HAP-1 (cell line): ENCODE results near the gene PRMT9.

Experiments used
- DNase-seq, 2 experiments: peaks; one replicate each; pipeline ENCODE4 v3.0.0-alpha.2; 2016 to 2020; ENCODE audit warnings: low spot score in 2 of 2
- H3K27me3 ChIP-seq: fragments of 250-450 bp; sonication (Bioruptor Pico); 2 replicates; pipeline ENCODE4 v1.5.1; 2020; ENCODE audit warnings: low read depth, mild to moderate bottlenecking, moderate library complexity
- H3K36me3 ChIP-seq: fragments of 250-450 bp; sonication (Bioruptor Pico); replicated peaks from 2 replicates; pipeline ENCODE4 v1.5.1; 2020; ENCODE audit warnings: mild to moderate bottlenecking
- H3K4me1 ChIP-seq: fragments of 250-450 bp; sonication (Bioruptor Pico); 2 replicates; pipeline ENCODE4 v1.5.1; 2020; ENCODE audit warnings: mild to moderate bottlenecking
- H3K4me3 ChIP-seq: fragments of 250-450 bp; sonication (Bioruptor Pico); 2 replicates; pipeline ENCODE4 v1.5.1; 2020; ENCODE audit warnings: mild to moderate bottlenecking, moderate library complexity
- H3K9me3 ChIP-seq: fragments of 250-450 bp; sonication (Bioruptor Pico); 2 replicates; pipeline ENCODE4 v1.5.1; 2020; ENCODE audit warnings: mild to moderate bottlenecking, moderate library complexity
- in situ Hi-C: fragments of 300-500 bp; cut with MboI; formaldehyde crosslinking; loops from 3 replicates; pipeline ENCODE4 v1.14.3; 2020; ENCODE audit warnings: low sequenced_read_pairs, inconsistent platforms, mixed read lengths

PRMT9 gene

GRCh38 chr4:147651563-147651962, 32.4 kb downstream of the PRMT9 start:
- H3K9me3 ChIP-seq: no peaks in the 10 kb centered on the region
- H3K4me3 ChIP-seq: no peak overlapping the region
- peaks cover 7% of the 10 kb centered on the region; the same call in 1 of the 2 replicates for H3K4me1 ChIP-seq
- no peaks in the 10 kb centered on the region for H3K27me3 ChIP-seq
- in situ Hi-C loops: no loop called here
- peaks cover 17% of the 10 kb centered on the region for H3K36me3 ChIP-seq
- DNase-seq: no peak

GRCh38 chr4:147648656-147649055, 35.3 kb downstream of the PRMT9 start:
- in situ Hi-C loops: no loop called here
- no peak for DNase-seq

GRCh38 chr4:147645099-147645498, 38.9 kb downstream of the PRMT9 start:
- no peak for DNase-seq
- Histone ChIP-seq H3K9me3 (no peaks in the 10 kb centered on the region), H3K27me3 (no peaks in the 10 kb centered on the region), H3K4me1 (no peaks in the 10 kb centered on the region), H3K4me3 (no peak overlapping the region), H3K36me3 (peaks cover 6% of the 10 kb centered on the region)
- in situ Hi-C loops: no loop called here

More at GRCh38 chr4:147648656-147649055, 35.3 kb downstream of the PRMT9 start:
- H3K4me1 ChIP-seq: no peaks in the 10 kb centered on the region
- H3K27me3 ChIP-seq: no peaks in the 10 kb centered on the region
- 0 out of 2 replicates have a peak, but pooled peaks cover 9% of the 10 kb centered on the region for H3K36me3 ChIP-seq
- H3K4me3 ChIP-seq: no peak overlapping the region
- no peaks in the 10 kb centered on the region for H3K9me3 ChIP-seq

GRCh38 chr4:147644471-147644870, 39.5 kb downstream of the PRMT9 start:
- DNase-seq: no peak
- in situ Hi-C loops: no loop called here
- no peaks in the 10 kb centered on the region for H3K9me3 ChIP-seq
- no peak overlapping the region for H3K4me3 ChIP-seq
- peaks cover 6% of the 10 kb centered on the region for H3K36me3 ChIP-seq
- H3K27me3 ChIP-seq: no peaks in the 10 kb centered on the region
- peaks cover 2% of the 10 kb centered on the region; the same call in 1 of the 2 replicates for H3K4me1 ChIP-seq

GRCh38 chr4:147643616-147644015, 40.3 kb downstream of the PRMT9 start:
- Histone ChIP-seq H3K4me3 (no peak overlapping the region), H3K27me3 (no peaks in the 10 kb centered on the region), H3K9me3 (no peaks in the 10 kb centered on the region), H3K36me3 (peaks cover 10% of the 10 kb centered on the region), H3K4me1 (peaks cover 9% of the 10 kb centered on the region)
- no peak for DNase-seq
- in situ Hi-C loops: no loop called here

- Histone ChIP-seq H3K27me3 (no peaks in the 10 kb centered on the region), H3K4me3 (no peak overlapping the region), H3K4me1 (peaks cover 12% of the 10 kb centered on the region), H3K9me3 (no peaks in the 10 kb centered on the region), H3K36me3 (peaks cover 18% of the 10 kb centered on the region)
- in situ Hi-C loops: no loop called here
- DNase-seq: no peak
Observed at GRCh38 chr4:147640331-147640730, 43.6 kb downstream of the PRMT9 start.

- in situ Hi-C loops: no loop called here
- Histone ChIP-seq H3K9me3 (no peaks in the 10 kb centered on the region), H3K27me3 (no peaks in the 10 kb centered on the region), H3K4me1 (peaks cover 12% of the 10 kb centered on the region), H3K36me3 (peaks cover 25% of the 10 kb centered on the region), H3K4me3 (no peak overlapping the region)
- DNase-seq: no peak
Observed at GRCh38 chr4:147639388-147639787, 44.6 kb downstream of the PRMT9 start.

DNA sequence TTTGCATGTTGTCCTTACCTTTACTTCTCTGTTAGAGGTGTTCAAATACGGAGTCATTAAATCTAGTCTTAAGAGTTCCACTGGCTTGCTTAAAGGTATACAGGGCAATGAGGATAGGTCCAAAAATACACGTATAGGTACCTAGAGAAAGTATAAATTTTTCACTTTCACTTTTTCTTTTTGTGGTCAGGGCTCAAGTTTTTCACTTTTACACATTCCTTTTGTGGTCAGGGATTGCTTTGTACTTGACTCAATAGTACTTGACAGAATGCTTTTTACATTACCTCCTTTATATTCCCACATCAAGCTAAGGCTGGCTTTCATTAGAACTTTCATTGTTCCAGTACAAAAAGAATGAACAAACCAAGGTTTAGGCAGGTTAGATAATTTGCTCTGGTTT, 45.0 kb downstream of the PRMT9 start:
- H3K9me3 ChIP-seq: no peaks in the 10 kb centered on the region
- DNase-seq: peak in 1 of 2 experiments; percentile 23
- no peak overlapping the region for H3K4me3 ChIP-seq
- in situ Hi-C loops: no loop called here
- H3K4me1 ChIP-seq: peaks cover 12% of the 10 kb centered on the region
- H3K27me3 ChIP-seq: no peaks in the 10 kb centered on the region
- peaks cover 30% of the 10 kb centered on the region for H3K36me3 ChIP-seq

DNA sequence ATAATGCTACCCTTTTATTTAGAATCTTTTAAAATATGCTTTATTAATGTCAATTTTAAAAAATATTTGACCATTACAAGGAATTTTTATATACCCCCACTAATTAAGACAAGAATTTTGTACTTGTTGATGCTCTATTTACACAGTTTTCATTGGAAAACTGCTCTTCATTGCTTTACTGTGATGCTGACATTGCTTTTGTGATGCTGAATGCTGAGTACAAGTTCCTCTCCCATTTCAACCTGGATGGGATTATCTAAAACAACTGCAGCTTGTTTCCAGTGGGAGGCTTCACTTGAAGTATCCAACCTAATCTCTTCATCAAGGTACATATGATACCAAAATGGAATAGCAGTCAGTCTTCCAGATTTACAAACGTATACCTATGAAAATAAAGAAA, 45.6 kb downstream of the PRMT9 start:
- Histone ChIP-seq H3K9me3 (no peaks in the 10 kb centered on the region), H3K36me3 (peaks cover 35% of the 10 kb centered on the region), H3K27me3 (no peaks in the 10 kb centered on the region), H3K4me1 (peaks cover 12% of the 10 kb centered on the region), H3K4me3 (no peak overlapping the region)
- no peak for DNase-seq
- in situ Hi-C loops: no loop called here

DNA sequence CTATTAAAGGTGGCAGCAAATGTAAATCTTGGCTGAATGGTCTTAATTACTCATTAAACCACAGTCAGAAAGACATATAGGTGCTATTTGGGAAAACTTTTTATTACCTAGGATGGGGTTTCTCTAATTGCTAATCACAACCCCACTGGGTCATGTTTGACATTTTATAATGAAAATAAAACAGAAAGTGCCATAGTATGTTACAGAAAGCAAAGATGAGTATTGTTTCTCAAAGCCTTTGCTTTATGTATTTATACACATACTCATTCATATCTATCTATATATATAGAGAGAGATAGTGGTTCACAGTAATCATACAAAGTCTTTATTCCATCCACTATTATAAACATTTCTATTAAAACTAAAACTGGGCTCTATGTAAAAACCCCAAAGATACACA, 48.6 kb downstream of the PRMT9 start:
- Histone ChIP-seq H3K27me3 (no peaks in the 10 kb centered on the region), H3K36me3 (peaks cover 52% of the 10 kb centered on the region), H3K4me3 (no peak overlapping the region), H3K4me1 (peaks cover 16% of the 10 kb centered on the region), H3K9me3 (no peaks in the 10 kb centered on the region)
- no peak for DNase-seq
- in situ Hi-C loops: no loop called here

GRCh38 chr4:147633643-147634042, 50.3 kb downstream of the PRMT9 start:
- H3K9me3 ChIP-seq: no peaks in the 10 kb centered on the region
- H3K4me1 ChIP-seq: peaks cover 7% of the 10 kb centered on the region
- H3K27me3 ChIP-seq: no peaks in the 10 kb centered on the region
- H3K4me3 ChIP-seq: no peak overlapping the region
- no peak for DNase-seq
- in situ Hi-C loops: no loop called here
- H3K36me3 ChIP-seq: peaks cover 57% of the 10 kb centered on the region

GRCh38 chr4:147633113-147633512, 50.9 kb downstream of the PRMT9 start:
- no peaks in the 10 kb centered on the region for H3K9me3 ChIP-seq
- in situ Hi-C loops: no loop called here
- no peaks in the 10 kb centered on the region for H3K27me3 ChIP-seq
- no peak overlapping the region for H3K4me3 ChIP-seq
- H3K4me1 ChIP-seq: peaks cover 4% of the 10 kb centered on the region; the same call in 1 of the 2 replicates
- no peak for DNase-seq
- H3K36me3 ChIP-seq: peaks cover 58% of the 10 kb centered on the region

DNA sequence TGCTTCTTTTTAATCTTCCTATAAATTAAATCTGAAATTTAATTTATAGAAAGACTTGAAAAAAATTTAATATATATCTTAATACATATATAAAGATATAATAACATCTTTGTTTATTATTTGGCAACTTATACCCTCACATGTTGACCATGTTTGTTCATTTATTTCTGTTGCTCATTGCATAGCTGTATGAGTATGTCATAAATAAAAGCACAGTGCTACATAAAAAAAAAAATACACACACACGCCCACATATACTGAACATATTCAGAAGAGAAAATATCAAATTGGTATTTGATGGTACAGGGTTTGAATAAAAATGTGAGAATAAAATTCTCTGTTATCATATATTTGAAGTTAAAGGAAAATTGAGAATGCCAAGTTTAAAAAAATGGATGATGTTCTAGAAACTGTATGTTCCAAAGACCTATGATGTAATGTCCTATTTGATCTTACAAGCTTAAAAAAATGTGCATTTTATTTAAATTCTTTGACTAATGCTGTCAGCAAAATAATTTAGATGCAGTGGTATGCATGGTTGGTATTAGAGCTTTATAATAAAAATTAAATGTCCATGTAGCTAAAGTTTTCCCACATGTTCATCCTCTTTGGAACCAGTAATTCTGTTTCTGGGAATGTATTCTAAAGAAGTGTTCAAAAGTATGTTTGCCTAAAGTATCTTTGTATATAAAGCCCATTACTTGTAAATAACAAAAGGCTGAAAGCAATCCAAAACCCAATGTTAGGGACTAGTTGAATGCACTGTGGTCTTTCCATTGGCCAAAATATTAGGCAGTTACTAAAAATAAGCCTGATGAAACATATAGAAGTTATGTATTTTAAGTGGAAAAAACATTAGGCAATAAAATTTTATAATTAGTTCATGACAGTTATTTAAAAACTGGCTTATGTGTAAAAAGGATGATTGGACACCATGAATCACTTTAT, 53.9 kb downstream of the PRMT9 start:
- in situ Hi-C loops: no loop called here
- Histone ChIP-seq H3K4me1 (peaks cover 4% of the 10 kb centered on the region; the same call in 1 of the 2 replicates), H3K36me3 (peaks cover 55% of the 10 kb centered on the region), H3K9me3 (no peaks in the 10 kb centered on the region), H3K27me3 (no peaks in the 10 kb centered on the region), H3K4me3 (no peak overlapping the region)
- no peak for DNase-seq

GRCh38 chr4:147628415-147628814, 55.5 kb downstream of the PRMT9 start:
- no peak for DNase-seq
- in situ Hi-C loops: no loop called here

More at GRCh38 chr4:147628415-147628814, 55.5 kb downstream of the PRMT9 start:
- peaks cover 4% of the 10 kb centered on the region; the same call in 1 of the 2 replicates for H3K4me1 ChIP-seq
- no peaks in the 10 kb centered on the region for H3K27me3 ChIP-seq
- H3K4me3 ChIP-seq: no peak overlapping the region
- no peaks in the 10 kb centered on the region for H3K9me3 ChIP-seq
- H3K36me3 ChIP-seq: peaks cover 47% of the 10 kb centered on the region
